Measurements from ENCODE around the gene PHTF1. TPM values are rescaled to one million over a fixed set of nuclear protein-coding genes. Genes with fewer than 3 reads are reported as not detected.

PHTF1 gene
- total and polyA plus RNA-seq, 2 donors, result 8.3 to 27.2 TPM

- Histone ChIP-seq H3K27ac (ENCODE audit: low read depth) (no peak overlapping the region), H3K36me3 (ENCODE audit: insufficient read depth) (no peaks in the 10 kb centered on the region), H3K4me3 (ENCODE audit: low read depth, low read length) (no peak overlapping the region), H3K4me1 (ENCODE audit: insufficient read depth) (no peaks in the 10 kb centered on the region)
- DNase-seq (ENCODE audit: extremely low spot score), result no peak
- 92% methylated on average over 3 of the region's 3 CpGs for WGBS
Measured at GRCh38 chr1:113787663-113788062, 28.4 kb upstream of the PHTF1 start.

GRCh38 chr1:113786069-113786468 lies 26.8 kb upstream of the PHTF1 start:
- Histone ChIP-seq H3K36me3 (ENCODE audit: insufficient read depth) (no peaks in the 10 kb centered on the region), H3K4me1 (ENCODE audit: insufficient read depth) (no peaks in the 10 kb centered on the region), H3K27ac (ENCODE audit: low read depth) (no peak overlapping the region), H3K4me3 (ENCODE audit: low read depth, low read length) (no peak overlapping the region)
- no peak for DNase-seq (ENCODE audit: extremely low spot score)
- 51% methylated on average over 1 of the region's 1 CpG for WGBS

GRCh38 chr1:113784104-113784779 lies 25.0 kb upstream of the PHTF1 start:
- Histone ChIP-seq H3K36me3 (ENCODE audit: insufficient read depth) (no peaks in the 10 kb centered on the region), H3K27ac (ENCODE audit: low read depth) (no peak overlapping the region), H3K4me1 (ENCODE audit: insufficient read depth) (no peaks in the 10 kb centered on the region), H3K4me3 (ENCODE audit: low read depth, low read length) (no peak overlapping the region)
- no peak for DNase-seq (ENCODE audit: extremely low spot score)
- 86% methylated on average over 5 of the region's 5 CpGs for WGBS

GRCh38 chr1:113783254-113784103 lies 24.2 kb upstream of the PHTF1 start:
- WGBS, result 40% methylated on average over 4 of the region's 4 CpGs
- DNase-seq (ENCODE audit: extremely low spot score), result no peak
- no peak overlapping the region for H3K27ac ChIP-seq (ENCODE audit: low read depth)

GRCh38 chr1:113782406-113782805 lies 23.1 kb upstream of the PHTF1 start:
- DNase-seq (ENCODE audit: extremely low spot score), result no peak
- H3K4me1 ChIP-seq (ENCODE audit: insufficient read depth), result no peaks in the 10 kb centered on the region
- WGBS, result 19% methylated on average over 2 of the region's 2 CpGs
- no peak overlapping the region for H3K4me3 ChIP-seq (ENCODE audit: low read depth, low read length)
- H3K36me3 ChIP-seq (ENCODE audit: insufficient read depth), result no peaks in the 10 kb centered on the region
- no peak overlapping the region for H3K27ac ChIP-seq (ENCODE audit: low read depth)

More at GRCh38 chr1:113783254-113784103, 24.2 kb upstream of the PHTF1 start:
- Histone ChIP-seq H3K4me3 (ENCODE audit: low read depth, low read length) (no peak overlapping the region), H3K36me3 (ENCODE audit: insufficient read depth) (no peaks in the 10 kb centered on the region), H3K4me1 (ENCODE audit: insufficient read depth) (no peaks in the 10 kb centered on the region)

GRCh38 chr1:113780374-113781146 lies 21.3 kb upstream of the PHTF1 start:
- Histone ChIP-seq H3K27ac (ENCODE audit: low read depth) (no peak overlapping the region), H3K4me3 (ENCODE audit: low read depth, low read length) (no peak overlapping the region), H3K4me1 (ENCODE audit: insufficient read depth) (no peaks in the 10 kb centered on the region), H3K36me3 (ENCODE audit: insufficient read depth) (no peaks in the 10 kb centered on the region)
- WGBS, result 69% methylated on average over 5 of the region's 5 CpGs
- DNase-seq (ENCODE audit: extremely low spot score), result no peak

GRCh38 chr1:113779542-113779941 lies 20.3 kb upstream of the PHTF1 start:
- no peak overlapping the region for H3K27ac ChIP-seq (ENCODE audit: low read depth)
- no peaks in the 10 kb centered on the region for H3K36me3 ChIP-seq (ENCODE audit: insufficient read depth)
- H3K4me1 ChIP-seq (ENCODE audit: insufficient read depth), result no peaks in the 10 kb centered on the region
- DNase-seq (ENCODE audit: extremely low spot score), result no peak
- no peak overlapping the region for H3K4me3 ChIP-seq (ENCODE audit: low read depth, low read length)
- WGBS, result 93% methylated on average over 6 of the region's 6 CpGs

GRCh38 chr1:113777561-113777960 lies 18.3 kb upstream of the PHTF1 start:
- no peak for DNase-seq (ENCODE audit: extremely low spot score)
- Histone ChIP-seq H3K36me3 (ENCODE audit: insufficient read depth) (peaks cover 1% of the 10 kb centered on the region), H3K4me3 (ENCODE audit: low read depth, low read length) (no peak overlapping the region), H3K4me1 (ENCODE audit: insufficient read depth) (no peaks in the 10 kb centered on the region), H3K27ac (ENCODE audit: low read depth) (no peak overlapping the region)
- WGBS, result 92% methylated on average over 4 of the region's 4 CpGs

GRCh38 chr1:113770031-113770430 lies 10.7 kb upstream of the PHTF1 start:
- H3K4me3 ChIP-seq (ENCODE audit: low read depth, low read length), result no peak overlapping the region
- peaks cover 4% of the 10 kb centered on the region for H3K36me3 ChIP-seq (ENCODE audit: insufficient read depth)
- H3K4me1 ChIP-seq (ENCODE audit: insufficient read depth), result no peaks in the 10 kb centered on the region
- whole genome bisulfite sequencing, result 56% methylated on average over 1 of the region's 1 CpG
- H3K27ac ChIP-seq (ENCODE audit: low read depth), result no peak overlapping the region
- DNase-seq (ENCODE audit: extremely low spot score), result no peak

GRCh38 chr1:113769601-113769970 lies 10.3 kb upstream of the PHTF1 start:
- H3K36me3 ChIP-seq (ENCODE audit: insufficient read depth), result peaks cover 4% of the 10 kb centered on the region
- no peak for DNase-seq (ENCODE audit: extremely low spot score)
- H3K4me3 ChIP-seq (ENCODE audit: low read depth, low read length), result no peak overlapping the region
- no peak overlapping the region for H3K27ac ChIP-seq (ENCODE audit: low read depth)
- H3K4me1 ChIP-seq (ENCODE audit: insufficient read depth), result no peaks in the 10 kb centered on the region

GRCh38 chr1:113768916-113769600 lies 9.8 kb upstream of the PHTF1 start:
- DNase-seq (ENCODE audit: extremely low spot score), result no peak
- Histone ChIP-seq H3K4me3 (ENCODE audit: low read depth, low read length) (no peak overlapping the region), H3K36me3 (ENCODE audit: insufficient read depth) (peaks cover 4% of the 10 kb centered on the region), H3K27ac (ENCODE audit: low read depth) (no peak overlapping the region), H3K4me1 (ENCODE audit: insufficient read depth) (no peaks in the 10 kb centered on the region)
- 84% methylated on average over 1 of the region's 1 CpG for WGBS

GRCh38 chr1:113765306-113766230 lies 6.3 kb upstream of the PHTF1 start:
- 87% methylated on average over 2 of the region's 2 CpGs for whole genome bisulfite sequencing
- Histone ChIP-seq H3K36me3 (ENCODE audit: insufficient read depth) (peaks cover 3% of the 10 kb centered on the region), H3K4me1 (ENCODE audit: insufficient read depth) (no peaks in the 10 kb centered on the region), H3K4me3 (ENCODE audit: low read depth, low read length) (no peak overlapping the region), H3K27ac (ENCODE audit: low read depth) (no peak overlapping the region)
- DNase-seq (ENCODE audit: extremely low spot score), result no peak

Measured in urinary bladder (tissue), 4 donors.